Smooth muscle cell of trachea (primary cell): ENCODE measurements around the gene CTR9. TPM values are rescaled to one million over a fixed set of nuclear protein-coding genes. Genes with fewer than 3 reads are reported as not detected.

Source experiments
- total RNA-seq: library from RNA; depleted of rRNA; stranded (reverse); fragments of >200 nt; gene quantifications from 2 replicates; pipeline ENCODE4 v1.2.1, GENCODE V29; 2014

CTR9 gene
- 39.7 and 40.7 TPM in 2 replicates for total RNA-seq

GRCh38 chr11:10750838-10751580 is at the start of gene CTR9:
TSS of gene CTR9 (plus strand) at chr11:10751246. CDS start at chr11:10751413, 167 bp downstream.

DNA sequence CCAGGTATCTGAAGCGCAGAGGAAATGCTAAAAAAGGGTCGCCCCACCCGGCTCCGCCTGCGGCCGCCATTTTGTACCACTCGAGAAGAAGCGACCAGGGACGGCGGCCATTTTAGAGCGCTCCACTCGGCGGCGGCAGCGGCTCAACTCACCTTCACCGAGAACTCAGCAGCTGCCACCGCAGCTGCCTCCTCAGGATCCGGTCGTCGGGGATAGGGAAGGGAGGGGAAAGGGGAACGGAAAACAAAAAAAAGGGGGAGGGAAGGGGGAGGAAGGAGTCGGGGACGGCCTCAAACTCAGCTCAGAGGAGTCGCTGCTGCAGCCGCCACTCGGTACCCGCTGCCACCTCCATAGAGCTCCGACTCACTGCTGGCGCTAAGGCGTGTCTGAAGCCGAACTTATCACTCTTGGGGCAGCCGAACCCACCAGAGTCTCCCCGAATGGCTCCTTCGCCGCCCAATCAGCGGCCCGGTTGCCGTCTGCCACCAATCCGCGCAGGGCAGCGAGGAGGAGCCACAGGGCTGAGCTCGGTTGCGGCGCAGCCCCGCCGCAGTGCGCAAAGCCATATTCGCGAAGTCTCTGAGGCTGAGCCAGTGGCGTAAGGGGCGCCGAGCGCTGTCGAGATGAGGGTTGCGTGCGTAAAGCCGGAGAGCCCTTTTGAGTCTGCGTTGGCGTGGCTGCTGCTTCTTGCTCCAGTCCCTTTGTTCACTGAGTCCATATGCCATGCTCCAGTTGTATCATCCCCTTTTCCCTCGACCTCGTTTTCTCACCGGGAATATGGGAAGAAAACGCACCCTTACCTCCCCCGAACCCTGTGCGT is 57.7 kb downstream of the CTR9 start, which contains the start of gene EIF4G2:
Gene EIF4G2 (minus strand): TSS at position 374 of the 820 bp plus-strand sequence.

Other genes starting within 250 kb of the CTR9 start
- gene RNF141, start 210.1 kb upstream of the CTR9 start, total RNA-seq: 30.6 and 40.0 TPM in 2 replicates
- gene LYVE1, start 182.6 kb upstream of the CTR9 start, total RNA-seq: not detected in 2 replicates
- 7.0 and 28.8 TPM in 2 replicates for gene IRAG1, start 57.5 kb upstream of the CTR9 start, total RNA-seq
- gene EIF4G2, start 57.7 kb downstream of the CTR9 start, total RNA-seq: 843 and 862 TPM in 2 replicates
- gene ZBED5, start 106.8 kb downstream of the CTR9 start, total RNA-seq: 35.4 and 46.8 TPM in 2 replicates